GM18909 (cell line): ENCODE measurements around the gene TTC9B.

ENCODE experiments used
- ATAC-seq: cut with Tn5 transposase; IDR thresholded peaks from one replicate; pipeline ENCODE4 v1.9.1; 2021; ENCODE audit warnings: mild to moderate bottlenecking; ENCODE audit not compliant: unreplicated experiment, poor library complexity

The TTC9B gene

DNA sequence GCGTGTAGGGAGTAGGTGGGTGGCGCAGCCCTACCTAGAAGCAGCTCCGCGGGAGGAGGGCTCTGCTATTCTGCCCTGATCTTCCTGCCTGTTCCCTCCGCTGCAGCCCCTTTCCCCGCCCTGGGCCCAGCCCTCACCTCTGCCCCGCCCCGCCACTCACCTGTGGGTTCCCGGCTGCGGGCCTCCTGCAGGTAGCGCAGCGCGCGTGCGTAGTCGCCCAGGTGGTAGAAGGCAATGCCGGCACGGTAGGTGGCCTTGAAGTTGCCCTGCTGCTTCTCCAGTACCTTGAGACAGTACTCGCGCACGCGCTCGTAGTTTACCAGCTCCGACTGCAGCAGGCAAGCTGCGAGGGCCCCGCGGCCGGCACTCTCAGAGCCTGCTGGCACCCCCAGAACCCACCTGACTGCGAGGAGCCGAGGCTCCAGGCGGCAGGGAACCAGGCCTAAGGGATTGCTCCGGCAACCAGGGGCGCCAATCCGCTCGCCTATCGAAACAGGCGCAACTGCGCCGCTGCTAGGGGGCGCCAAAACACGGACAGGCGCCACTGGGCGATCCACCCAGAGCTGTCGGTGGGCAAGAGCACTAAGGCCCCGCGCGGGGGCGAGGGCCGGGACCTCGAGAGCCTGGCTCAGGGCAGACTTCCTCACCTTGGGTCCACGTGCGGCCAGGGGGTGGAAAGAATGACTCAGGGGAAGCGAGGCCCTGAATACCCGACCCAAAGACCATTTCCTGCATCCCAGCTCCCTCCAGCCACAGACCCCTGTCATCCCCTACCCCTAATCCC is 965 bp downstream of the TTC9B start:
- no peak for ATAC-seq

DNA sequence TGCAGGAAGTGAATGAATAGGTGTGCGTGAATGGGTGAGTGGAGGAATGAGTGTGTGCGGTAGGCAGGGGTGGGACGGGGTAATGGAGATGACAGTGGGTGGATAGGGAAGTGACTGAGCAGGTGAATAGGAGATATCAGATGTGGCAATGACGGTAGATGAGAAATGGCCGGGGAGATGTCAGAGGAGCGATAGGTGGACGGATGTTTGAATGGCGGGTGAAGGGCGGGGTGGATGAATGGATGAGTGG is 1.5 kb downstream of the TTC9B start:
- ATAC-seq = no peak

DNA sequence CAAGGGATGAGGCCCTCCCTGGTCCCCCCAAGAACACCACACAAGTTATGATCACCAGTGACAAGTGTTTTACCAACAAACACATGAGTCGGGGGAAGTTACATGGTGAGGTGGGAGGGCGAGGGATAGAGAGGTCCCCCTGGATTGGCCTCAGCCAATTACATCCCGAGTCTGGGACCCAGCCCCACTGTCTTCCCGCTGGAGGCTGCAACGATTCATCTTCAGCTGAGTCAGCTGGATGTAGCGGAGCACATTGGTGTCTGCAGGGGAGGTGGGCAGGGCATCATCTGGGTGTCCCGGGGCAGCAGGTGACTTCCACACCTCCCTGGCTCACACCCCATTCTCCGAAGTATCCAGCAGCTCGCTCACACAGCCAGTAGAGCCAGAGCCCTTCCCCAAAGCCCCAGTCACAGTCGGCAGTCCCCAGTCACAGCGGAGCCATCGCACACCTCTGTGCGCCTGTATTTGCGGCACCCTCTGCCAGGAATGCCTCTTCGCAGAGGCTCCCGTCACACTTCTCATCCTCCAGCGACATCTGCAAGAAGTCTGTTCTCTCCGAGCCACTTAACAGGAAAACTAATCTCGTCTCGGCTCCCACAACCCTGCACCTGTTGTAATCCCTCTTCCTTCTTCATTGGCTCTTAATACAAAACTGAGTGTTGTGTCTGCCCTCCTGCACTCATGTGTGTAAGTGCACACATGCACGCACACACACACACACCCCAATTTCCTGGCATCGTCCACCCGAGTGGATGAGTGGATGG is 2.0 kb downstream of the TTC9B start:
- ATAC-seq = no peak

DNA sequence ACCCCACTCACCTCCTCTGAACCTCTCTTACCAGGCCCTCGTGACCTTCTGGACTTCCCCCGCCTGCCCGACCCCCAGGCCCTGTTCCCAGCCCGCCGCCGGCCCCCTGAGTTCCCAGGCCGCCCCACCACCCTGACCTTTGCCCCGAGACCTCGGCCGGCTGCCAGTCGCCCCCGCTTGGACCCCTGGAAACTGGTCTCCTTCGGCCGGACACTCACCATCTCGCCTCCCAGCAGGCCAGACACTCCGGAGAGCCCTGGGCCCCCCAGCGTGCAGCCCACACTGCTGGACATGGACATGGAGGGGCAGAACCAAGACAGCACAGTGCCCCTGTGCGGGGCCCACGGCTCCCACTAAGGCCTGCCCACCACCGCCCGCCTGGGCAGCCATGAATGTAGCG is 3.2 kb downstream of the TTC9B start:
- ATAC-seq = no peak

DNA sequence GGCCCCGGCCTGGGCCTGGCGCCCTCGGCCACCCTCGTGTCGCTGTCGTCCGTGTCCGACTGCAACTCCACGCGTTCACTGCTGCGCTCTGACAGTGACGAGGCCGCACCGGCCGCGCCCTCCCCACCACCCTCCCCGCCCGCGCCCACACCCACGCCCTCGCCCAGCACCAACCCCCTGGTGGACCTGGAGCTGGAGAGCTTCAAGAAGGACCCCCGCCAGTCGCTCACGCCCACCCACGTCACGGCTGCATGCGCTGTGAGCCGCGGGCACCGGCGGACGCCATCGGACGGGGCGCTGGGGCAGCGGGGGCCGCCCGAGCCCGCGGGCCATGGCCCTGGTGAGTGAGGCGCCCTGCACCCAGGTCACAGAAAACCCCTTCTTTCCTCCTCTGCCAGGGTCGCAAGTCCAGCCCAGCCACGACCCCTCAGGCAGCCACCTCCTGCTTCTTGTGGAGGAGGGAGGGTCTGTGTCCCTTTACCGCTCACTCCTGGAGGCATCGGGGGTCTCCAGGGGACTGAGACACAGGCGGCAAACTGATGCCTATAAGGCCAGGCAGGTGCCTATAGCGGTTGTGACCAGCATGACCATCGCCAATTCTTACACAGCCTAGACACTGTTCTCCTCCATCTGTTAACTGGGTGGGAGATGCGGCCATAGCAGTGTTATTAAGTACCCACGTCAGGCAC is 4.2 kb downstream of the TTC9B start:
- ATAC-seq = no peak

DNA sequence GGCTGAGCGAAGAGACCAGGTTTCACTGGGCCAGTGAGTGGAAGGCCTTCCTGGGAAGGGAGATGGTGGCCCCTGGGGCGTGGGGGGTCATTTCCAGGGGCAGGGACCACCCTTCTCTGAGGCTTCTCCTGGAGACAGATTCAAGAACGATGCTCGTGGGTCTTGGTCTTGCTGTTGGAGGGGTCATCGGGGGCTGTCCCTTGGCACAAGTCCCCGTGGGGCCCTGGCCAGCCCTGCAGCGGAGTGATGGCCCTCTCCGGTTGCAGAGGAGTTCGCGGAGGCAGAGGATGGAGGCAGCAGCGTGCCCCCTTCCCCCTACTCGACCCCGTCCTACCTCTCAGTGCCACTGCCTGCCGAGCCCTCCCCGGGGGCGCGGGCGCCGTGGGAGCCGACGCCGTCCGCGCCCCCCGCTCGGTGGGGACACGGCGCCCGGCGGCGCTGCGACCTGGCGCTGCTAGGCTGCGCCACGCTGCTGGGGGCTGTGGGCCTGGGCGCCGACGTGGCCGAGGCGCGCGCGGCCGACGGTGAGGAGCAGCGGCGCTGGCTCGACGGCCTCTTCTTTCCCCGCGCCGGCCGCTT is 4.8 kb downstream of the TTC9B start:
- no peak for ATAC-seq

DNA sequence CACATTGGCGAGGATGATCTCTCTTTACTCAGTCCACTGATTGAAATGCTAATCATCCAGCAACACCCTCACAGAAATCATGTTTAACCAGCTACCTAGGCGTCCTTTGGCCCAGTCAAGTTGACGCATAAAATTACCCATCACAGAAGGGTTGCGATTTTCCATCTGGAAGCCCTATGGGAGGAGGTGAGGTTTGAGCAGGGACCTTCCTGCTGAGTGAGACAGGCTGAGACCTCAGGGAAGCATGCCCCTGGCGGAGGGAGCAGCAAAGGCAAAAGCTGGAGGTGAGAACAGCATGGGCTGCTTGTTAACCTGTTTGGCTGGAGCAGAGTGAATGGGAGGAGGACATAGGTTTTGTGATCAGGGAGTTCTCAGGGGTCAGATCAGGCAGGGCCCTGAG is 7.3 kb downstream of the TTC9B start:
- no peak for ATAC-seq

DNA sequence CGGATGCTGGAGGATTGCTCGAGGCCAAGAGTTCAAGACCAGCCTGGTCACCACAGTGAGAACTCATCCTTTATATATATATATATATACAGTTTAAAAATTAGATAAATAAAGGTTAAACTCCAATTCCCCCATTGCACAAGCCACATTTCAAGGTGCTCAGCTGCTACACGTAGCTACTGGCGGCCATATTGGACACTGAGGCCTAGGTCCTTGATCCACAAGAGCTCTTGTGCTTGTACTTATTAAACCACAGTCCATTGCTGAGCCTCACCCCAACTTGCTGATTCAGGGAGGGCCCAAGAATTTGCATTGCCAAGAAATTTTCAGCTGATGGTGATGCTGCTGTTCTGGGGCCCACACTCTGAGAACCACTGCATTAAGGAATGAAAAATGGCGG is 9.6 kb downstream of the TTC9B start:
- no peak for ATAC-seq

DNA sequence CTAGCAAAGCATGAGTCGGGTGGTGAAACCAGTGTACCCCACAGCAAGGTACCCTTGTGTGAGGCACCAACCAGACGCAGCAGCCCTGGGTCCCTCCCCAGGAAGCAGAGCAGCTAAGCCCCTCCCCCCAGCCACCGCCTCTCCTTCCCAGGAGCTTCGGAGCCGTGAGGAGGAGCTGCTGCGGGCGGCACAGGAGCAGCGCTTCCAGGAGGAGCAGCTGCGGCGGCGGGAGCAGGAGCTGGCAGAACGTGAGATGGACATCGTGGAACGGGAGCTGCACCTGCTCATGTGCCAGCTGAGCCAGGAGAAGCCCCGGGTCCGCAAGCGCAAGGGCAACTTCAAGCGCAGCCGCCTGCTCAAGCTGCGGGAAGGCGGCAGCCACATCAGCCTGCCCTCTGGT is 12.4 kb downstream of the TTC9B start:
- ATAC-seq = no peak

DNA sequence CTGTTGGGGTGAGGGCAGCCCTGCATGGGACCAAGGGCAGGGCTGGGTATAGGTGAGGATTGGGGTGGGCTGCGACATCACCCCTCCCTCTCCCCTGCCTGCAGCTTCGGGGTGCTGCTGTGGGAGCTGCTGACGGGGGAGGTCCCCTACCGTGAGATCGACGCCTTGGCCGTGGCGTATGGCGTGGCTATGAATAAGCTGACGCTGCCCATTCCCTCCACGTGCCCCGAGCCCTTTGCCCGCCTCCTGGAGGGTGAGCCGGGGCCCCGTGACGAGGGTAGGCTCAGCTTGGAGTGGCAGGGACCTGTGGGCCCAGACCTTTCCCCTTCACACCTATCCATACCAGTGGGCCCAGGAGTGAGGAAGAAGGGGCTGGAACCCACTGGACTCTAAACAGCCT is 13.8 kb downstream of the TTC9B start:
- no peak for ATAC-seq

DNA sequence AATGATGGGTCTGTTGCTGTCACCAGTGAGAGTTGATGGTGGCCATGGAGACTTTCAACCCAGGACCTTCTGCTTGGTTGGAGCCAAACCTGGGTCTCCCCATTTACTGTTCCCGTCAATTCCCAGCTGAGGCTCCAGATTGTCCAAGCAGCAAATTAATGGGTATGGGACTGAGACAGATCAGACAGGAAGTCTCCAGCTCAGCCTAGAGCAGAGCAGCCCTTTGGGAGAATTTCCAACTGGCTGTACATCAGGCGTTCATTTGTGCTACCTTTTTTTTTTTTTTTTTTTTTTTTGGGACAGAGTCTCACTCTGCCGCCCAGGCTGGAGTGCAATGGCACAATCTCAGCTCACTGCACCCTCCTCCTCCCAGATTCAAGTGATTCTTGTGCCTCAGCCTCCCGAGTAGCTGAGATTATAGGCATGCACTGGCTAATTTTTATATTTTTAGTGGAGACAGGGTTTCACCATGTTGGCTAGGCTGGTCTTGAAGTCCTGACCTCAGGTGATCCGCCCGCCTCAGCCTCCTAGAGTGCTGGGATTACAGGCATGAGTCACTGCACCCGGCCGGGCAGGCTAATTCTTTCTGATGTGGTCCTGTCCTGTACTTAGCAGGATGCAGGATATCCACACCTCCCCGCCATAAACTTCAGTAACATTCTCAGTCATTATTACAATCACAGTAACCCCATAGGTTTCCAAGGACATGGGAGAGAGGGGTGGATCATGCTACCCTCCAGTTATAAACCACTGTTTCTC is 17.7 kb downstream of the TTC9B start:
- no peak for ATAC-seq

DNA sequence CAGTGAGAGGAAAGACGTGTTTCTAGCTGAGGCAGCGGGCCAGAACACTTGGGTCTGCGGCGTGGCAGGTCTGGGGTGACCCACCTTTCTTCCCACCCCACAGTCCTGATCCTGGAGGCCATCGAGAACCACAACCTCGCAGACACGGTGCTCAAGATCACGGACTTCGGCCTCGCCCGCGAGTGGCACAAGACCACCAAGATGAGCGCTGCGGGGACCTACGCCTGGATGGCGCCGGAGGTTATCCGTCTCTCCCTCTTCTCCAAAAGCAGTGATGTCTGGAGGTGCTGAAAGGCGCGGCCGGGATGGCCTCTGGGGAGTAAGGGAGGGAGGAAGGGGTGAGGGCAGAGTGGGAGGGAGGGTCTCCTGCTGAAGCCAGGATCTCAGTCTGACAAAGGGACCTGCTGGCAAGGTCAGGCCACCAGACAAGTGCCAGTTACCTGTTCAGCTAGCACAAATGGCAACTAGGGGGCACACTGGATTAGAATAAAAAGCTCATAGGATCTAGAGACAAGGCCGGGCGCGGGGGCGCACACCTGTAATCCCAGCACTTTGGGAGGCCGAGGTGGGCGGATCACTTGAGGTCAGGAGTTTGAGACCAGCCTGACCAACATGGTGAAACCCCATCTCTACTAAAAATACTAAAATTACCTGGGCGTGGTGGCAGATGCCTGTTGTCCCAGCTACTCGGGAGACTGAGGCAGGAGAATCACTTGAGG is 19.8 kb downstream of the TTC9B start:
- ATAC-seq = no peak

DNA sequence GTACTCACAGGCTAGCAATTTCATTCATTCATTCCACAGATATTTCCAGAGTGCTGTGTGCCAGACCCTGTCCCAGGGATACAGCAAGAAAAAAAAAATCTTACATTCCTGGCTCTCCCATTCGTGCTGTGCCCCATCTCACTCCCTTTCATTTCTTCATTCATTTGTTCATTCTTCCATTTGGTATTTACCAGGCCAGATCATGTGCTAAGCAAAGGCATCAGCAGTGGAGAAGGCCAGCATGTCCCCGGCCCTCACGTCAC is 24.7 kb downstream of the TTC9B start:
- no peak for ATAC-seq

DNA sequence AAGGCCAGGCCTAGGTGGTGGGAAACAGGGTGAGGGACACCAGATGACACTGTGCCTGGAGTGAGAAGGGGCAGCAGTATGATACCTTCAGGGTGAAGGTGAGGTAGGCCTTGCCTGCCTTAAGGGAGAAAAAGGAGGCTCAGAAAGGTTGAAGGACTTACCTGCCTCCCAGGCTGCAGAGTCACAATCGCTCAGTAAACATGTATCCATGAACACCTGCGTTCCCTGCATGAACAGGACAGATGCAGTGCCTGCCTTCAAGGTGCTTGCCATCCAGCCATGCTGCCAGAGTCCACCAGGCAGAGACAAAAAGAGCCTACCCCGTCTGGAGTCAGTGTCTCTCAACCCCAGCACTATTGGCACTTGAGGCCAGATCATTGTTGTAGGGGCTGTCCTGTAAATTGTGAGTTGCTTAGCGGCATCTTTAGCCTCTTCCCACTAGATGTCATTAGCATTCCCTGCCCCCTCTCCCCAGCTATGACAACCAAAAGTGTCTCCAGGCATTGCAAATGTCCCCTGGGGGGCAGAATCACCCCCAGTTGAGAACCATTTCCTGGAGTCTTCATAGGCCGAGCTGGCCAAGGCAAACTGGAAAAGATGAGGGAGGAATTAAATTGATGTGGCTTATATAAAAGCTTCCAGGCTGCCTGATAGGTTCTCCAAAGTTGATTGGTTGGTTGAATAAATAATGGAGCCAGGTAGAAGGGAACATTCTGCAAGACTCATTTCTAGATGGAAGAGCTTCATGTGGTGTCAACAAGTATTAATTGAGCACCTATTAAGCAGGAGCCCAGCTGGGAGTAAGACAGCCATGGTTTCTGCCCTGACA is 25.2 kb downstream of the TTC9B start:
- no peak for ATAC-seq

DNA sequence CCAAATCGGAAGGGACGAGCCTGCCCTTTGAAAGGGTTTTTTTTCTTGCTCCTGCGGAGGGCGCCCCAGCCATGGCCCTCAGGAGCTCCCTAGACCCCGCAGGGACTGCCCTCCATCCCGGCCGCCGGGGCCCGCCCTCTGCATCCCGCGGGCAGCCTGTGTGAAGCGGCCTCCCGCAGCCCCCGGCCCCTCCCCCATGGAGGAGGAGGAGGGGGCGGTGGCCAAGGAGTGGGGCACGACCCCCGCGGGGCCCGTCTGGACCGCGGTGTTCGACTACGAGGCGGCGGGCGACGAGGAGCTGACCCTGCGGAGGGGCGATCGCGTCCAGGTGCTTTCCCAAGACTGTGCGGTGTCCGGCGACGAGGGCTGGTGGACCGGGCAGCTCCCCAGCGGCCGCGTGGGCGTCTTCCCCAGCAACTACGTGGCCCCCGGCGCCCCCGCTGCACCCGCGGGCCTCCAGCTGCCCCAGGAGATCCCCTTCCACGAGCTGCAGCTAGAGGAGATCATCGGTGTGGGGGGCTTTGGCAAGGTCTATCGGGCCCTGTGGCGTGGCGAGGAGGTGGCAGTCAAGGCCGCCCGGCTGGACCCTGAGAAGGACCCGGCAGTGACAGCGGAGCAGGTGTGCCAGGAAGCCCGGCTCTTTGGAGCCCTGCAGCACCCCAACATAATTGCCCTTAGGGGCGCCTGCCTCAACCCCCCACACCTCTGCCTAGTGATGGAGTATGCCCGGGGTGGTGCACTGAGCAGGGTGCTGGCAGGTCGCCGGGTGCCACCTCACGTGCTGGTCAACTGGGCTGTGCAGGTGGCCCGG is 26.1 kb downstream of the TTC9B start:
- ATAC-seq = peak; percentile 20

DNA sequence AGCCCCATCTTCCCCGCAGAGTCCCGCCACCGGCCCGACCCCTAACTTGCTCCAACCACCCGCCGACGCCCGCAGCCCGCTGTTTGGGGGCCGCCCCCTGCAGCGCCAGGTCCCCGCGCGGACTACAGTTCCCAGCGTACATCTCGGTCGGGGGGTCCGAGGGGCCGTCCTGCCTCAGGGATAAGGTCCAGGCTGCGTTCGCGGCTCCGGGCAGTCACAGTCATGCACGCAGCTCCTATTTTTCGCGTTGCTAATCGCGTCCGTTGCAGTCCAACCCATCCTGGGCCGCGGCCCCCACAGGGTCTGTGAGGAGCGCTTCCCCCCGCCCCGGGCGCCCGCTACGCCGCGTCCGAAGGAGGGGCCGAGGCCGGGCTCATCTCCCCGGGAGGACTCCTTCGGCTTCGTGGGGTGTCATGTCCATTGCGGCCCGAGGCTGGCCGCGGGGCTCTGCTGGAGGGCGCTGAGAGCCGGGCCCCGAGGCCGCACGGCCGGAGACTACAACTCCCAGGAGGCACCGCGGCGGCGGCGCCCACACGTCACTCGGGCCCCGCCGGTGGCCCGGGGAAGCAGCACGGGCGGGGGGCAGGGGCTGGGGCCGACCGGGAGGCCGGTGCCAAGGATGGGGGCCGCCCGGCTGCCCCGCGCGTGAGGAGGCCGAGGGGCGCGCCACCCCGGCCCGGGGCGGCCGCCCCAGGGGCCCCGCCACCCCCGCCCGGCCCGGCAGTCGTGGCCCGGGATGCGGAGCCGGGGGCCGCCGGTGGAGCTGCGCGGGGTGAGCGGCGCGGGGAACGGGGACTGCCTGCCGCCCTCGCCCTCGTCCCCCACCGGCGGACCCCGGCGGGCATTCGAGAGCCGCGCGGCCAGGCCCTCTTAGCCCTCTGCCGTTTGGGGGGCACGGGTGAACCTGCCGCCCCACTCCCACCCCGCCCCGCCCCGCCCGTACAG is 27.0 kb downstream of the TTC9B start, which contains the start of gene MAP3K10:
MAP3K10 (plus strand) TSS at position 536 of the 945 bp plus-strand sequence. CDS start 606 bp downstream, outside the sequence.
- peak; percentile 77 for ATAC-seq

DNA sequence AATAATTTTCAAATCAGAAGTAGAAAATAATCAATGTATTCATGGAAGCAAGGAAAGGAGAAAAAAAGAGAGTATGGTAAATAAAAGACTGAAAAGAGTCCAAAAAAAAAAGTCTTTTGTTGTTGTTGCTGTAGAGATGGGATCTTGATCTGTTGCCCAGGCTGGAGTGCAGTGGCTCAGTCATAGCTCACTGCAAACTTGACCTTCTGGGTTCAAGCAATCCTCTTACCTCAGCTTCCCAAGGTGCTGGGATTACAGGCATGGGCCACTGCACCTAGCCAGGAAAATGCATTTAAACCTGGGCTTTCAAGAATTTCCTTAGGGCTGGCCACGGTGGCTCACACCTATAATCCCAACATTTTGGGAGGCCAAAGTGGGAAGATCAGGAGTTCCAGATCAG is 33.9 kb downstream of the TTC9B start:
- ATAC-seq = no peak
